Measurements from ENCODE around the gene IRF9.

Gene IRF9

DNA sequence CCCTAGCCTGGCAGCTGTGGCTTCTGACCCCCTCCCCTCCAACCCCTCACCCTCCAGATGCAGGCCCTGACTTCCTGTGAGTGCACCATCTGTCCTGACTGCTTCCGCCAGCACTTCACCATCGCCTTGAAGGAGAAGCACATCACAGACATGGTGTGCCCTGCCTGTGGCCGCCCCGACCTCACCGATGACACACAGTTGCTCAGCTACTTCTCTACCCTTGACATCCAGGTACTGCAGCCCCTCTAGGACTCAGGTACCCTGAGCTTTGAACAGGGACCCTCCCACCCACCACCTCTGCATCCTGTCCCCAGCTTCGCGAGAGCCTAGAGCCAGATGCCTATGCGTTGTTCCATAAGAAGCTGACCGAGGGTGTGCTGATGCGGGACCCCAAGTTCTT is 6.0 kb upstream of the IRF9 start:
- no peak for ATAC-seq (ENCODE audit: insufficient read depth, low read depth)
- no peak for TF ChIP-seq EZH2 (IDR thresholded peaks at IDR 0.05; ENCODE audit: borderline replicate concordance, low read depth, low read length, severe bottlenecking)
- no peak overlapping the region for H3K27ac ChIP-seq (ENCODE audit: low read length)
- H4K20me1 ChIP-seq (ENCODE audit: insufficient read depth, low read length): peaks cover 4% of the 10 kb centered on the region; the same call in 1 of the 2 replicates
- H3K79me2 ChIP-seq (ENCODE audit: insufficient read depth, low read length): no peaks in the 10 kb centered on the region; the same call in 1 of the 2 replicates
- no peak overlapping the region for H2AFZ ChIP-seq (ENCODE audit: low read depth, low read length)
- peaks cover under 1% of the 10 kb centered on the region; the same call in 1 of the 2 replicates for H3K4me1 ChIP-seq (ENCODE audit: insufficient read depth, low read length)
- no peak overlapping the region for H3K4me3 ChIP-seq (ENCODE audit: low read depth in 1 of 2, low read length in 2 of 2)
- H3K36me3 ChIP-seq (ENCODE audit: insufficient read depth, low read length): peaks cover 78% of the 10 kb centered on the region
- H3K4me2 ChIP-seq (ENCODE audit: insufficient read depth, low read length): no peak overlapping the region
- no peaks in the 10 kb centered on the region for H3K9me3 ChIP-seq (ENCODE audit: insufficient read depth, low read length, severe bottlenecking)
- no peak for DNase-seq
- no peaks in the 10 kb centered on the region for H3K27me3 ChIP-seq (ENCODE audit: insufficient read depth, low read length, poor library complexity)
- H3K9ac ChIP-seq (ENCODE audit: low read depth, low read length): no peak overlapping the region

- H3K4me2 ChIP-seq (ENCODE audit: insufficient read depth, low read length): no peak overlapping the region
- no peaks in the 10 kb centered on the region for H4K20me1 ChIP-seq (ENCODE audit: insufficient read depth, low read length)
- H3K4me1 ChIP-seq (ENCODE audit: insufficient read depth, low read length): peaks cover 15% of the 10 kb centered on the region
- peaks cover 3% of the 10 kb centered on the region for H3K79me2 ChIP-seq (ENCODE audit: insufficient read depth, low read length)
- no peak for TF ChIP-seq EZH2 (IDR thresholded peaks at IDR 0.05; ENCODE audit: borderline replicate concordance, low read depth, low read length, severe bottlenecking)
- no peak for TF ChIP-seq CTCF (IDR thresholded peaks at IDR 0.05; ENCODE audit: borderline replicate concordance, extremely low read depth, low read length, poor library complexity, severe bottlenecking)
- no peak overlapping the region for H2AFZ ChIP-seq (ENCODE audit: low read depth, low read length)
- no peak overlapping the region for H3K4me3 ChIP-seq (ENCODE audit: low read depth in 1 of 2, low read length in 2 of 2)
- no peak overlapping the region for H3K27ac ChIP-seq (ENCODE audit: low read length)
- H3K9me3 ChIP-seq (ENCODE audit: insufficient read depth, low read length, severe bottlenecking): no peaks in the 10 kb centered on the region
- DNase-seq: no peak
- no peaks in the 10 kb centered on the region for H3K27me3 ChIP-seq (ENCODE audit: insufficient read depth, low read length, poor library complexity)
- no peak overlapping the region for H3K9ac ChIP-seq (ENCODE audit: low read depth, low read length)
- H3K36me3 ChIP-seq (ENCODE audit: insufficient read depth, low read length): peaks cover 69% of the 10 kb centered on the region
- ATAC-seq (ENCODE audit: insufficient read depth, low read depth): no peak
These were observed 4.2 kb upstream of the IRF9 start for GRCh38 chr14:24156840-24157239.

DNA sequence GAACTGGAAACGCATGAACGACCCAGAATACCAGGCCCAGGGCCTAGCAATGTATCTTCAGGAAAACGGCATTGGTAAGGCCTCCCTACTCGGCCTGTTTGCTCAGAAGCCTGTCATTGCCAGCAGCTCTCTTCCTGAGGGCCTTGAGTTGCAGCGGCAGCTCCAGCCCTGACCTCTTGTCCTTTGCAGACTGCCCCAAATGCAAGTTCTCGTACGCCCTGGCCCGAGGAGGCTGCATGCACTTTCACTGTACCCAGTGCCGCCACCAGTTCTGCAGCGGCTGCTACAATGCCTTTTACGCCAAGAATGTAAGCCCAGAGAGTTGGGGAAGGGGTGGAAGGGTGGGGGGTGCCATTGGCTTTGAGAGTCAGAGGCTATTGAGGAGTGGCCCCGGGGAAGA is 3.7 kb upstream of the IRF9 start:
- peaks cover 20% of the 10 kb centered on the region for H3K4me1 ChIP-seq (ENCODE audit: insufficient read depth, low read length)
- H3K9ac ChIP-seq (ENCODE audit: low read depth, low read length): no peak overlapping the region
- no peak overlapping the region for H3K27ac ChIP-seq (ENCODE audit: low read length)
- ATAC-seq (ENCODE audit: insufficient read depth, low read depth) (no peak), DNase-seq (no peak)
- H3K36me3 ChIP-seq (ENCODE audit: insufficient read depth, low read length): peaks cover 69% of the 10 kb centered on the region
- H3K9me3 ChIP-seq (ENCODE audit: insufficient read depth, low read length, severe bottlenecking): no peaks in the 10 kb centered on the region
- no peak overlapping the region for H3K4me3 ChIP-seq (ENCODE audit: low read depth in 1 of 2, low read length in 2 of 2)
- no peaks in the 10 kb centered on the region for H3K27me3 ChIP-seq (ENCODE audit: insufficient read depth, low read length, poor library complexity)
- H3K4me2 ChIP-seq (ENCODE audit: insufficient read depth, low read length): no peak overlapping the region
- no peak for TF ChIP-seq CTCF (IDR thresholded peaks at IDR 0.05; ENCODE audit: borderline replicate concordance, extremely low read depth, low read length, poor library complexity, severe bottlenecking)
- no peak for TF ChIP-seq EZH2 (IDR thresholded peaks at IDR 0.05; ENCODE audit: borderline replicate concordance, low read depth, low read length, severe bottlenecking)
- H4K20me1 ChIP-seq (ENCODE audit: insufficient read depth, low read length): no peaks in the 10 kb centered on the region
- no peak overlapping the region for H2AFZ ChIP-seq (ENCODE audit: low read depth, low read length)
- H3K79me2 ChIP-seq (ENCODE audit: insufficient read depth, low read length): peaks cover 8% of the 10 kb centered on the region

DNA sequence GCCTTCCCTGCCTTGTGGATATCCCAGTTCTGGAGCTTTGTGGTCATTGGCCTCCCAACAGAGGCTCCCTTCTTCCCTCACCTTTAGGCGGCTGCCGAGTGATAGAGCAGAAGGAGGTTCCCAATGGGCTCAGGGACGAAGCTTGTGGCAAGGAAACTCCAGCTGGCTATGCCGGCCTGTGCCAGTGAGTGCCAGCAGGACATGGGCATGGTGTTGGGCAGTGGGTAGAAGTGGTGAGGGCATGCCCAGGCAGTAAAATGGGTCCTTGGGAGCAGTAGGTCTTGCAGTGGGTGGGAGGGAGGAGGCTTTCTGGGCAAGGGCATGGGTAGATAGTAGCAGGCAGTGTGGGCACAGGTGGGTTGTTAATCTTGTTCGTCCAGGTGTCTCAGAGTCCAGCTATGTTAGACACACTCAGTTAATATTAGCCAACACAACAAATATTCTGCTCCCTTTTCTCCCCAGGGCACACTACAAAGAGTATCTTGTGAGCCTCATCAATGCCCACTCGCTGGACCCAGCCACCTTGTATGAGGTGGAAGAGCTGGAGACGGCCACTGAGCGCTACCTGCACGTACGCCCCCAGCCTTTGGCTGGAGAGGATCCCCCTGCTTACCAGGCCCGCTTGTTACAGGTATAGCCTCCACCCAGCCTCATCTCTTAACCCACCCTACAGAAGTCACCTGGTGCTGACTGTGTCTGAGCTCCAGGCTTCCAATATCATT is 1.1 kb upstream of the IRF9 start:
- DNase-seq (no peak), ATAC-seq (ENCODE audit: insufficient read depth, low read depth) (no peak)
- Histone ChIP-seq H4K20me1 (ENCODE audit: insufficient read depth, low read length) (no peaks in the 10 kb centered on the region), H3K36me3 (ENCODE audit: insufficient read depth, low read length) (peaks cover 77% of the 10 kb centered on the region), H3K9me3 (ENCODE audit: insufficient read depth, low read length, severe bottlenecking) (no peaks in the 10 kb centered on the region), H2AFZ (ENCODE audit: low read depth, low read length) (no peak overlapping the region), H3K4me2 (ENCODE audit: insufficient read depth, low read length) (no peak overlapping the region), H3K4me3 (ENCODE audit: low read depth in 1 of 2, low read length in 2 of 2) (no peak overlapping the region), H3K79me2 (ENCODE audit: insufficient read depth, low read length) (peaks cover 9% of the 10 kb centered on the region), H3K27me3 (ENCODE audit: insufficient read depth, low read length, poor library complexity) (no peaks in the 10 kb centered on the region), H3K4me1 (ENCODE audit: insufficient read depth, low read length) (peaks cover 23% of the 10 kb centered on the region), H3K9ac (ENCODE audit: low read depth, low read length) (no peak overlapping the region), H3K27ac (ENCODE audit: low read length) (peak overlapping the region; percentile 58; the same call in 1 of the 2 replicates)
- TF ChIP-seq EZH2 (IDR thresholded peaks at IDR 0.05; ENCODE audit: borderline replicate concordance, low read depth, low read length, severe bottlenecking): no peak
- no peak for TF ChIP-seq CTCF (IDR thresholded peaks at IDR 0.05; ENCODE audit: borderline replicate concordance, extremely low read depth, low read length, poor library complexity, severe bottlenecking)
